Measurements from ENCODE around the gene SERTAD1.
A peak's percentile ranks its signal among the peaks of the same experiment; 100 is the strongest.

SERTAD1 gene

GRCh38 chr19:40397568-40397906, 28.3 kb downstream of the SERTAD1 start:
- DNase-seq, result no peak

DNA sequence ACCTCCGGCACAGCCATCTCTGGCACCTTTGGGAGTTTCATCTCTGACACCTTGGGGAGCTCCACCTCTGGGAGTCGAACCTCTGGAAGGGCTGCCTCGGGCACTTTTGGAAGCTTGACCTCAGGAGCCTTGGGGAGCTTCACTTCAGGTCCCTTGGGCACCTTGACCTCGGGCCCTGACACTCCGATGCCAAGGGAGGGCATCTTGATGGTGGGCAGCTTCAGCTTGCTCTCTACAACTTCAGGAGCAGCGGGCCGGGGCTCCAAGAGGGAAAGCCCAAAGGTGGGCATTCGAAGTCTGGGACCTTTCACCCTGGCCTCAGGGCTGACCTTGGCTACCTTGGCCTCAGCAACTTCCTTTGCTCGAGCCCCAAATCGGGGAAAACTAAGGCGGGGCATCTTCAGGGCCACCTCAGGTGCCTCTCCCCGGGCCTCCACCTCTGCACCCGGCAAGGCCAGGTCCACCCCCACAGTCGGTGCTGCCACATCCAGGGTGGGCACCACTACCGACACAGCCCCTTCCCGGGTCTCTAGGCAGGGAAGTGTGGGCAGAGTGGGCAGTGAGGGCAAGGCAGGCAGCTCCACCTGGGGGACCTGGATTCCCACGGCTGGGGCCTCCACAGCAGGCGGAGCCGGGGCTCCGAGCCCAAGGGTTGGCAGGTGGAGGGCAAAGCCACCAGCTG, 28.8 kb downstream of the SERTAD1 start:
- DNase-seq, result no peak

DNA sequence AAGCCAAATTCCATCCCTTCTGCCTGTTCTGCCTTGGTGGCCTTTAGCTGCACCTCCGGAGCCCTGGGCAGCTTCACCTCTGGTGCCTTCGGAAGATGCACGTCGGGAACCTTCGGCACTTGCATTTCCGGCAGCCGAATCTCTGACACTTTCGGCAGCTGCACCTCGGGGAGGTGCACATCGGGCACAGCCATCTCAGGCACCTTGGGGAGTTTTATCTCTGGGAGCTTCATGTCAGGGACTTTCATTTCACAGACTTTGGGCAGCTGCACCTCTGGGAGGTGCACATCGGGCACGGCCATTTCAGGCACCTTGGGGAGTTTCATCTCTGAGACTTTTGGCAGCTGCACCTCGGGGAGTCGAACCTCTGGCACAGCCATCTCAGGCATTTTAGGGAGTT, 29.8 kb downstream of the SERTAD1 start:
- peak; percentile 13 for DNase-seq

GRCh38 chr19:40394816-40395210, 31.0 kb downstream of the SERTAD1 start:
- DNase-seq, result no peak

DNA sequence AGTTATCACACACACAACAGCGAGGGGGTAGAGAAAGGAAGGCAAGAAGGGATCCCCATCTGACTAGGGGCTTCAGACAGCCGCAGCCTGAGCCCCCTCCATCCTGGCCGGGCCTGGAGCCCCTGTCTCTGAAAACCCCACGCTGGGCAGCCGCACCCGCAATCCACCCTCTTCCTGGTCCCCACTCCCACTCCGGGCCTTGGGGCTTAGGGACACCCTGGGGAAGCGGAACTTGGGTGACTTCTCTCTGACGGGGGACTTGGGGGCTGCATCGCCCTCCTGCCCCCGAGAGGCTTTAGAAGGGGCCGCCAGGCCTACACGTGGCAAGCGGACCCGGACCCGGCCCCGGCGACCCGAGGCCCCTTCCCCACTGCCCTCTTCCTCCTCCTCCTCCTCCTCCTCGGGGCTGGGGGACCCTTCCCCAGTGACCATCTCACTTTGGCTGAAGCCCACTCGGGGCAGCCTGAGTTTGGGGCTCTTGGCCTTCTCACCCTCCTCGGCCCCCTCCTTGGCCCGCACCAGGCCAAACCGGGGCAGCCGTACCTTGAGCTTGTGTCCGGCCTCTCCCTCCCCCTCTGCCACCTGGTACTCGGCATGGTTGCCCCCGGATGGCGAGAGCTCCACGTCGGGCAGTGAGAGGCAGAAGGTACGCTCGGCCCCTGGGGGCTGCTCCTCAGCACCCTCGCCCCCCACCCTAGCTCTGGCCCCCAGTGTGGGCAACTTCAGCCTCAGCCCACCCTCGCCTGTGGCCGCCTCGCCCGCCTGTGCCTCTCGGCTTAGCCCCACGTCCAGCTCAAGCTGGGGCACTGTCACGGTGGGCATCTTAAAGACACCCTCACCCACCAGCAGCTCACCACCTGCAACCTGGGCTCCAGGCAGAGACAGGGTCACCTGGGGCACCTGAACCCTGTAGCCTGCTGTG, 31.6 kb downstream of the SERTAD1 start:
- no peak for DNase-seq

DNA sequence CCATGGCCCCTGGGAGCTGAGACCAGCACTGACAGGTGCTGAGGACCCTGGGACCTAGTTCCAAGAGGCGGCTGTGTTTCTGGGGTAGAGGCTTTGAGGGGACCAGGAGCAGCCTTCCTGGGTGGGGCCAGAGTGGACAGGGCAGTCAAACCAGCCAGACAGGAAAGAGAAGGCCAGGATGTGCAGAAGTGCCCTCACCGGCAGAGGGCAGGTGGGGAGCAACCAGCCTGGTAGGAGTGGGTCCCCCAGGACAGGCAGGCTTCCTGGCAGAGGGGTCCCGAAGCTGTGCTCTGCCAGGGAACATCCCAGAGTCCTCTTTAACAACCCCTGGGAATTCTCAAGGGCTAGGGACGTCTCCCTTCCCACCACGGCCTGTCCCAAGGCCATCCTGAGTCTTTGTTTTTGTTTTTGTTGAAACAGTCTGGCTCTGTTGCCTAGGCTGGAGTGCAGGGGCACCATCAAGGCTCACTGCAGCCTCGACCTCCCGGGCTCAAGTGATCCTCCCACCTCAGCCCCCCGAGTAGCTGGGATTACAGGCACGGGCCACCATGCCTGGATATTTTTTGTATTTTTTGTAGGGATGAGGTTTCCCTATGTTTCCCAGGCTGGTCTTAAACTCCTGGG, 32.8 kb downstream of the SERTAD1 start:
- DNase-seq, result no peak

GRCh38 chr19:40392123-40392522, 33.7 kb downstream of the SERTAD1 start:
- DNase-seq, result no peak

DNA sequence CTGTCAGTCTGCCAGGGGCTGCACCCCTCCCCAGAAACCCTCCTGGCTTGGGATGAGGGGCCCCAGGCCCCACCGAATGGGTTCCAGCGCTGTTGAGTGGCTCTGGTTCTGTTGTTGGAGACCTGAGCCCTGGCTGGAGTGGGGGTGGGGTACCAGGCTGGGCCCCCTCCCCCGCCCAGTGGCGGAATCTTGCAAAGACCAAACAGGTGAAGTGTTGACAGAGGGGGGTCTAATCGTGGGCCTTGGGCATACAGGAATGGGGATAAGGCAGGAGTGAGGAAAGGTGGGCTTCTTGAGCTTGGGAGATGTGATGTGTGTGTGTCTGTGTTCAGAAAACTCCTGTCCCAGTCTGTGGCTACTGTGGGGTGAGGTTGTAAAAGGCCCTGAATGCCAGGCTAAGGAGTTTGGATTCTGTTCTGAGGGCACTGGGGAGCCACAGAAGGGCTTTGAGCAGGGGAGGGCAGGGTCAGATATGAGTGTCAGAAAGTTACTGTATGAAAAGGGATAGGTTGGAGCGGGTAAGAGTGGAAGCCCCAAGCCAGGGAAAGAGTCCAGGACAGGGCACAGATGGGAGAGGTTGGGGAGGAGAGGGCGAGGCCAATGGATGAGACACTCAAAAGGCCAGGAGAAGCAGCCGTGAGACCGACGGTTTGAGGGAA, 35.6 kb downstream of the SERTAD1 start, which contains the start of gene HIPK4:
TSS of gene HIPK4 (minus strand) at position 98 of the 659 bp plus-strand sequence. CDS start 279 bp downstream, outside the sequence.
- DNase-seq, result no peak

GRCh38 chr19:40389404-40390083, 36.2 kb downstream of the SERTAD1 start:
- no peak for DNase-seq

DNA sequence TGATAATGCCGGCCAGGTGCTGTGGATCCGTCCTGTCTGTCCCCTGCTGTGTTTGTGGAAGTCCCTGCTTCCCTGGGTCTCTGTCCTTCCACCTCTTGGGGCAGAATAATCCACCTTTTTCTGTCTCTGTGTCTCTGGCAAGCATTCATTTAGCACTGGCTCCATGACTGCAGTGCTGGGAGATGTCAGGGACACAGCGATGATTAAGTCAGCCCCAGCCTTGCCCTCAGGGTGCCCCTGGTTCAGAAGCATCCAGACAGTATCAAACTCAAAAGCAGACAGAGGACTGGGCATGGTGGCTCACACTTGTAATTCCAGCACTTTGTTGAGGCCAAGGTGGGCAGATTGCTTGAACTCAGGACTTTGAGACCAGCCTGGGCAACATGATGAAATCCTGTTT, 37.3 kb downstream of the SERTAD1 start:
- DNase-seq, result no peak

DNA sequence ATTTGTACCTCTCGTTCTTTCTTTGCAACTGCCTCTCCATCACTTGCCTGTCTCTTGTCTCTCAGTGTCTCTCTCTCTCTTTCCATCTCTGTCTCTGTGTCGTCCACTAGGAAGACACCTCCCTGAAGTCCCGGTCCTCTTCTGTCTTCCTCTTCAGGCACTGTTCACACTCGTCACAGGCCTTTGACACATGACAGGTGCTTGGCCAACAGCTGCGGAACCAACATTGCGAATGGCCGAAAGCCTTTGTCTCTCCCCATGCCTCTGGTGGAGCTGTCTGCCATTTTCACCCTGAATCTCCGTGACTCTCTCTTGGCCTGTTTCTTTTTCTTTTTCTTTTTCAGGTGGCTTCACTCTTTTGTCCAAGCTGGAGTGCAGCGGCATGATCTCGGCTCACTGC, 38.6 kb downstream of the SERTAD1 start:
- no peak for DNase-seq

DNA sequence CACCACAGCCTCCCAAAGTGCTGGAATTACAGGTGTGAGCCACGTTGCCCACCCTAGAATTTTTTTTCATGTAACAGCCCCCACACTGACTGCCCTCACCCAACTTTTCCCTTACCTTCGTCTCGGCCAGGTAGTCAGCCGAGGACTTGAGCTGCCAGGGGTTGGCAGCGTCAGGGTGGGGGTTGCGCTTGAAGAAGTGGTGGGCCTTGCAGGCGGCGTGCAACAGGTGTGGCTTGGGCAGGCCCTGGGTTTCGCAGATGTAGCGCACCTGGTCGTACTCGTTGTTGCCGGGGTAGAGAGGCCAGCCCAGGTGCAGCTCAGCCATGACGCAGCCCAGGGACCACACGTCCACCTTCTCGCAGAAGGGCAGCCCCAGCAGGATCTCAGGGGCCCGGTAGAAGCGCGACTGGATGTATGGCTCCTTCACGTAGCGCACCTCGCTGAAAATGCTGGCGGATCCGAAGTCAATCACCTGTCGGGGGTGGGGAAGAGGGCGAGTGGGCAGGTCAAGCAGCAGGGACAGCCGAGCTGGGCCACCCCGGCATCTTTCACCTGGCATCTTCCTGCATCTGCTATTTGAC, 42.0 kb downstream of the SERTAD1 start:
- no peak for DNase-seq

- no peak for DNase-seq
Observed at GRCh38 chr19:40381321-40381720, 44.5 kb downstream of the SERTAD1 start.

DNA sequence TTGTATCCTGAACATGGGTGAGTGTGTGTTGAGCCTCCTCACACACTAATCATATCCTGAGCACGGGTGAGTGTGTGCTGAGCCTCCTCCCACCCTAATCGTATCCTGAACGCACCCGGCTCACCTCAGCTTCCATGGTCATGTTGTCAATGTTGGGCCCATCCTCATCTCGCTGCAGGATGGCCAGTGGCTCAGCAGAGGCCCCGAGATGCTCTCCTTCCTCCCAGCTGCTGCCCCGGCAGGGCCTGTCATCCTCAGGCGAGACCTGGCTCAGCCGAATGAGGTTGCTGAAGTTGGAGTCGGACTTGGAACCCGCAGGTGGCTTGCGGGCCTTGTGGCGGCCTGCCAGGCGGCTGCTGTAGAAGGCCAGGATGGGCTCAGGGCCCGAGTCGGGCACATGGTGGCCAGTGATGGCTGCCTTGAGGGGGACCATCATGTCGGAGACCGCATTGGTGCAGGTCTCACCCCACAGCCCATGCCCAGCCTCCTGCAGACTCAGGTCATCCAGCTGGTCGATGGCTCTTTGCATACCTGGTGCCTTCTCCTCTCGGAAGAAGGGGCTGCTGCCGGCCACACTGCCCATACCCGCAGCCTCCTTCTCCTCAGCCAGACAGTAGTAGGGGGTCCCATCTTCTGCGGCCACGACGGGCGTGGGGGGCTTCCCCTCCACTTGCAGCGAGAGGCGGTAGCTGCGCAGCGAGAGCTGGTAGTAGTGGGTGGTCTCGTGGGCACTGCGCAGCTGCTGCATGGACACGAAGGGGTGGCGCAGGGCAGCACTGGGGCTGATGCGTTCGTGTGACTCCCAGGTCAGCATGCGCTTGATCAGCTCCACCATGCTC, 45.4 kb downstream of the SERTAD1 start:
- no peak for DNase-seq

- no peak for DNase-seq
Observed at GRCh38 chr19:40379446-40380198, 46.2 kb downstream of the SERTAD1 start.

DNA sequence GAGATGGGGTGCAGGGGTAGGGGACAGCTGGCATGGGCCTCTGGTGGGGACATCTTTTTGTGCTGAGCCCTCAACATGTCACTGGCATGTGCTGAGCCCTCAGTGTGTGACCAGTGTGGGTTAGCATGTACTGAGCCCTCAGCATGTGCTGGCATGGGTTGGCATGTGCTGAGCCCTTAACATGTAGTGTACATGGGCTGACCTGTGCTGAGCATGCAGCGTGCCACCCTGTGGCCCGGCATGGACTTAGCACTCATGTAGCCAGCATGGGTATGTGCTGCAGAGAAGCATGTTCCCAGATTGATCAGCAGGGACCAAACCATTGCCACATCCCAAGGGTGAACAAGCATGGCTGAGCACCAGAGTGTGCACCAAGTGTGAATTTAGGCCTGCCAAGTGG, 47.3 kb downstream of the SERTAD1 start:
- no peak for DNase-seq

GRCh38 chr19:40377876-40378385, 47.9 kb downstream of the SERTAD1 start:
- no peak for DNase-seq

DNA sequence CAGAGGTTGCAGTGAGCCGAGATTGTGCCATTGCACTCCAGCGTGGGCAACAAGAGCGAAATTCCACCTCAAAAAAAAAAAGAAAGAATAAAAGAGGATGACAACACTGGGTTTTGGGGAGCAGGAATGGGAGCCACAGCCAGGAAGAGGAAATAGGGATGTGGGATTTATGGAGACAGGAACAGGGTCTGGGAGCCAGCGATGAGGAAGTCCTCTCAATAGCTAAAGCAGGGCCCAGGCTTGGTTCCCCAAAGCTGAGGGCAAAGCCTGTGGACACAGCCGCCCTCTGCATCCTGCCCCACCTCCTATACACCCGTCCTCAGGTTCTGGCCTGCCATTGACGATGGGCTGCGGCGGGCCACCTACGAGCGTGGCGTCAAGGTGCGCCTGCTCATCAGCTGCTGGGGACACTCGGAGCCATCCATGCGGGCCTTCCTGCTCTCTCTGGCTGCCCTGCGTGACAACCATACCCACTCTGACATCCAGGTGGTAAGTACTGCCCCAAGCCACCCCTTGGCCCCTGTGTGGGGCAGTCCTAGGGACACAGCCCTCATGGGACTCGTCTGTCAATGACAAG, 49.4 kb downstream of the SERTAD1 start:
- DNase-seq, result no peak

- DNase-seq, result no peak
Observed at GRCh38 chr19:40374084-40374483, 51.7 kb downstream of the SERTAD1 start.

- no peak for DNase-seq
Observed at GRCh38 chr19:40371802-40372122, 54.0 kb downstream of the SERTAD1 start.

Data from NCI-H69 (cell line).